IMR-90 (cell line): Measurements from ENCODE around the gene ADH5. TPM values are rescaled to one million over a fixed set of nuclear protein-coding genes. Genes with fewer than 3 reads are reported as not detected.

Source experiments
- ATAC-seq: fragments of 200-7000 bp; cut with Tn5 transposase; 2 replicates; pipeline ENCODE4 v1.9.1; 2020; ENCODE audit warnings: low read depth, mild to moderate bottlenecking, moderate library complexity
- BruUV-seq: library from RNA; stranded (reverse); fragments of 400-500 nt; replicated peaks from 2 replicates; lab custom pipeline; 2021; lab: Mats Ljungman, UMichigan
- CTCF ChIA-PET: fragments of 300-600 bp; formaldehyde crosslinking; extraction: SDS; loops from one replicate; lab custom pipeline; 2021; ENCODE audit warnings: antibody characterized with exemption; lab: Yijun Ruan, JAX
- POLR2A ChIA-PET: fragments of 300-600 bp; sonication (Branson Sonifier 250); formaldehyde crosslinking; loops from one replicate; lab custom pipeline; 2022; ENCODE audit warnings: antibody characterized with exemption; ENCODE audit not compliant: unreplicated experiment; lab: Charles Lee
- DNase-seq: peaks from one replicate; pipeline ENCODE4 v3.0.0; 2013
- H2AFZ ChIP-seq: replicated peaks from 2 replicates; pipeline ENCODE3; 2013; ENCODE audit warnings: low read length, mild to moderate bottlenecking; ENCODE audit not compliant: poor library complexity
- H2AK5ac ChIP-seq: 2 replicates; pipeline ENCODE4 v1.6.1; 2013; ENCODE audit warnings: low read depth, low read length, inconsistent platforms
- H2AK9ac ChIP-seq: replicated peaks from 2 replicates; pipeline ENCODE3; 2013; ENCODE audit warnings: mild to moderate bottlenecking, low read depth, low read length, moderate library complexity; ENCODE audit not compliant: poor library complexity
- H2BK120ac ChIP-seq: 2 replicates; pipeline ENCODE4 v1.6.1; 2013; ENCODE audit warnings: low read depth, low read length, inconsistent platforms
- H2BK15ac ChIP-seq: 3 replicates; pipeline ENCODE4 v1.6.1; 2013; ENCODE audit warnings: low read depth, low read length, inconsistent platforms
- H2BK20ac ChIP-seq: 2 replicates; pipeline ENCODE4 v1.6.1; 2013; ENCODE audit warnings: low read depth, mild to moderate bottlenecking, inconsistent platforms, low read length, moderate library complexity
- H2BK5ac ChIP-seq: 2 replicates; pipeline ENCODE4 v1.6.1; 2013; ENCODE audit warnings: mild to moderate bottlenecking, low read depth, low read length, inconsistent platforms; ENCODE audit not compliant: poor library complexity, severe bottlenecking
- H3K14ac ChIP-seq: replicated peaks from 2 replicates; pipeline ENCODE4 v1.6.1; 2013; ENCODE audit warnings: low read depth, low read length, inconsistent platforms
- H3K18ac ChIP-seq: 2 replicates; pipeline ENCODE4 v1.6.1; 2013; ENCODE audit warnings: low read depth, low read length, control low read depth
- H3K23ac ChIP-seq: 2 replicates; pipeline ENCODE4 v1.6.1; 2013; ENCODE audit warnings: low read depth, low read length, inconsistent platforms
- H3K27ac ChIP-seq: 2 replicates; pipeline ENCODE4 v1.5.1; 2013; ENCODE audit warnings: mild to moderate bottlenecking, control low read depth, low read length; ENCODE audit not compliant: insufficient read depth
- H3K27me3 ChIP-seq: 2 replicates; pipeline ENCODE4 v1.6.1; 2013; ENCODE audit warnings: low read length; ENCODE audit not compliant: control insufficient read depth, insufficient read depth
- H3K36me3 ChIP-seq: 2 replicates; pipeline ENCODE4 v1.6.1; 2013; ENCODE audit warnings: low read length, mixed read lengths; ENCODE audit not compliant: control insufficient read depth, insufficient read depth
- H3K4ac ChIP-seq: 2 replicates; pipeline ENCODE4 v1.6.1; 2013; ENCODE audit warnings: low read depth, low read length, inconsistent platforms
- H3K4me1 ChIP-seq: 2 replicates; pipeline ENCODE4 v1.6.1; 2013; ENCODE audit warnings: low read length, mixed read lengths; ENCODE audit not compliant: control insufficient read depth, insufficient read depth
- H3K4me2 ChIP-seq: 2 replicates; pipeline ENCODE4 v1.6.1; 2013; ENCODE audit warnings: low read depth, mild to moderate bottlenecking, control low read depth, low read length, moderate library complexity
- H3K4me3 ChIP-seq: 2 replicates; pipeline ENCODE4 v1.5.1; 2013; ENCODE audit warnings: low read depth, mild to moderate bottlenecking, control low read depth, low read length, moderate library complexity; ENCODE audit not compliant: insufficient read depth
- H3K56ac ChIP-seq: 2 replicates; pipeline ENCODE4 v1.6.1; 2013; ENCODE audit warnings: low read length, inconsistent platforms; ENCODE audit not compliant: insufficient read depth; ENCODE audit errors: extremely low read depth
- H3K79me1 ChIP-seq, 2 experiments: 2 replicates each; pipeline ENCODE4 v1.6.1; 2013; ENCODE audit warnings: low read length in 2 of 2, inconsistent platforms in 1 of 2, low read depth in 1 of 2
- H3K9ac ChIP-seq: 2 replicates; pipeline ENCODE4 v1.6.1; 2013; ENCODE audit warnings: low read depth, low read length, control low read depth
- H3K9me1 ChIP-seq: 2 replicates; pipeline ENCODE4 v1.6.1; 2013; ENCODE audit warnings: low read length, inconsistent platforms; ENCODE audit not compliant: insufficient read depth
- H3K9me3 ChIP-seq: 2 replicates; pipeline ENCODE4 v1.6.1; 2013; ENCODE audit warnings: low read length; ENCODE audit not compliant: control insufficient read depth, insufficient read depth
- H4K20me1 ChIP-seq: 2 replicates; pipeline ENCODE4 v1.6.1; 2013; ENCODE audit warnings: low read length, inconsistent platforms; ENCODE audit not compliant: insufficient read depth
- H4K5ac ChIP-seq: 2 replicates; pipeline ENCODE4 v1.6.1; 2013; ENCODE audit warnings: mild to moderate bottlenecking, low read depth, low read length, control low read depth
- H4K8ac ChIP-seq, 2 experiments: 2 replicates each; pipeline ENCODE4 v1.6.1; 2013; ENCODE audit warnings: low read depth in 2 of 2, low read length in 2 of 2, control low read depth in 1 of 2, inconsistent platforms in 1 of 2
- H4K91ac ChIP-seq: 2 replicates; pipeline ENCODE4 v1.6.1; 2013; ENCODE audit warnings: low read depth, low read length, inconsistent platforms; ENCODE audit not compliant: insufficient read depth
- BHLHE40 ChIP-seq: fragments of 150-350 bp; IDR thresholded peaks from 2 replicates; pipeline ENCODE4 v1.6.1; 2016; ENCODE audit warnings: mild to moderate bottlenecking, low read depth, low read length
- RFX5 ChIP-seq: IDR thresholded peaks from 2 replicates; pipeline ENCODE4 v1.8.0; 2012; ENCODE audit warnings: low read depth, mild to moderate bottlenecking, low read length, moderate library complexity
- dilution Hi-C: fragments of 300-500 bp; cut with HindIII; formaldehyde crosslinking; loops from one replicate; pipeline ENCODE4 v1.14.3; 2018; ENCODE audit warnings: low sequenced_read_pairs; ENCODE audit not compliant: unreplicated experiment
- in situ Hi-C: fragments of 300-500 bp; cut with MboI; formaldehyde crosslinking; loops from 3 replicates; pipeline ENCODE4 v1.14.3; 2019; ENCODE audit warnings: low sequenced_read_pairs, inconsistent platforms, mixed read lengths
- intact Hi-C: fragments of 100-400 bp; cut with micrococcal nuclease; formaldehyde crosslinking; loops from 2 replicates; pipeline ENCODE4 v1.10.0; 2022
- polyA plus RNA-seq, 3 experiments: library from polyadenylated mRNA; depleted of rRNA; stranded (reverse); fragments of >200 nt; gene quantifications; 2 replicates each; pipeline ENCODE4 v1.2.3, GENCODE V29; 2012; ENCODE audit warnings: low replicate concordance in 1 of 3
- total RNA-seq: library from RNA; depleted of rRNA; stranded (reverse); fragments of >200 nt; gene quantifications from 2 replicates; pipeline ENCODE4 v1.2.3, GENCODE V29; 2012

ADH5 gene
- total and polyA plus RNA-seq, 2 of the 4 experiments (the other 2 are of a cell fraction), result 140 to 178 TPM

- peak; percentile 51 for ATAC-seq
- CTCF ChIA-PET, result no interaction called here
These were observed 60.4 kb downstream of the ADH5 start for GRCh38 chr4:99028187-99028586.

More at GRCh38 chr4:99028187-99028586, 60.4 kb downstream of the ADH5 start:
- Histone ChIP-seq H3K9ac (no peak overlapping the region), H2BK20ac (no peak overlapping the region), H3K9me3 (no peaks in the 10 kb centered on the region), H4K91ac (no peak overlapping the region), H2BK15ac (no peak overlapping the region), H2BK120ac (no peak overlapping the region), H4K20me1 (no peaks in the 10 kb centered on the region; the same call in 1 of the 2 replicates), H3K4ac (no peak overlapping the region), H3K4me1 (peaks cover 6% of the 10 kb centered on the region; the same call in 1 of the 2 replicates), H3K56ac (no peak overlapping the region), H3K23ac (no peak overlapping the region), H4K5ac (no peak overlapping the region), H2BK5ac (no peak overlapping the region), H2AFZ (no peak overlapping the region), H2AK5ac (no peak overlapping the region), H3K4me3 (no peak overlapping the region), H3K36me3 (no peaks in the 10 kb centered on the region), H3K4me2 (no peak overlapping the region), H2AK9ac (no peak overlapping the region), H4K8ac (no peak overlapping the region), H3K79me1 (peaks cover 32 to 65% of the 10 kb centered on the region in 2 experiments), H3K9me1 (0 out of 2 replicates have a peak, but pooled peaks cover 3% of the 10 kb centered on the region), H3K27me3 (no peaks in the 10 kb centered on the region), H3K27ac (no peak overlapping the region), H3K14ac (no peak overlapping the region), H3K18ac (no peak overlapping the region)
- POLR2A ChIA-PET, result no interaction called here
- DNase-seq, result peak; percentile 11
- intact Hi-C loops (no loop called here), in situ Hi-C loops (no loop called here), dilution Hi-C loops (no loop called here)
- TF ChIP-seq BHLHE40, result no peak
- 0 out of 2 replicates have a peak, but pooled peaks have one; percentile 15 for TF ChIP-seq RFX5
- BruUV-seq, result no TSS peak
